Measurements from ENCODE around the gene UBP1. TPM values are rescaled to one million over a fixed set of nuclear protein-coding genes. Genes with fewer than 3 reads are reported as not detected.

Gene UBP1
- polyA plus RNA-seq, 1 of the 3 experiments (the other 2 are of a cell fraction): 45.5 TPM

- no peak for TF ChIP-seq FOXM1 (IDR thresholded peaks at IDR 0.05; ENCODE audit: low read depth)
- TF ChIP-seq FOSL2 (IDR thresholded peaks at IDR 0.05; ENCODE audit: borderline replicate concordance, low read depth): peak; percentile 92
These were observed 47.5 kb downstream of the UBP1 start (continued) for GRCh38 chr3:33392703-33393125.

GRCh38 chr3:33392144-33392543 is 48.1 kb downstream of the UBP1 start:
- H3K9me3 ChIP-seq: no peaks in the 10 kb centered on the region
- DNase-seq: no peak
- peaks cover 40% of the 10 kb centered on the region for H3K79me2 ChIP-seq (ENCODE audit: insufficient read depth)
- POLR2A ChIA-PET: no interaction called here
- no peaks in the 10 kb centered on the region for H3K9me2 ChIP-seq
- peak overlapping the region; percentile 36 to 95 for H3K27ac ChIP-seq (ENCODE audit: low read depth in 2 of 2, low read length in 1 of 2)
- H4K20me1 ChIP-seq (ENCODE audit: insufficient read depth): no peaks in the 10 kb centered on the region
- WGBS (ENCODE audit: low lambda C conversion rate): 97% methylated on average over 4 of the region's 4 CpGs
- TF ChIP-seq NFIC (IDR thresholded peaks at IDR 0.05; ENCODE audit: borderline replicate concordance): no peak
- TF ChIP-seq RAD21 (IDR thresholded peaks at IDR 0.05; ENCODE audit: low read length): no peak
- no peak for TF ChIP-seq POLR2AphosphoS5 (IDR thresholded peaks at IDR 0.05; ENCODE audit: low read depth, low read length)
- TF ChIP-seq USF1 (IDR thresholded peaks at IDR 0.05; ENCODE audit: borderline replicate concordance, low read depth): no peak
- no peak for TF ChIP-seq FOXM1 (IDR thresholded peaks at IDR 0.05; ENCODE audit: low read depth)
- TF ChIP-seq YY1 (IDR thresholded peaks at IDR 0.05; ENCODE audit: low read depth): no peak
- TF ChIP-seq JUND (IDR thresholded peaks at IDR 0.05): no peak
- no peak for TF ChIP-seq SMC3 (IDR thresholded peaks at IDR 0.05; ENCODE audit: low read depth, low read length)
- H3K36me3 ChIP-seq (replicated peaks in 1 of 2; ENCODE audit: control insufficient read depth in 1 of 2, insufficient read depth in 2 of 2, low read length in 1 of 2): peaks cover 72 to 86% of the 10 kb centered on the region in 2 experiments
- peak overlapping the region; percentile 24; the same call in 1 of the 2 replicates for H3K9ac ChIP-seq
- peaks cover 57% of the 10 kb centered on the region for H3F3A ChIP-seq (replicated peaks; ENCODE audit: insufficient read depth)
- no peaks in the 10 kb centered on the region for H3K27me3 ChIP-seq (ENCODE audit: insufficient read depth)
- peaks cover 10 to 48% of the 10 kb centered on the region in 2 experiments for H3K4me1 ChIP-seq (ENCODE audit: control insufficient read depth in 1 of 2, insufficient read depth in 2 of 2, low read depth in 1 of 2, low read length in 1 of 2)
- CTCF ChIA-PET: no interaction called here
- H3K4me3 ChIP-seq (ENCODE audit: low read depth in 2 of 2, low read length in 1 of 2): no peak overlapping the region
- peak overlapping the region; percentile 29; the same call in 1 of the 2 replicates for H3K4me2 ChIP-seq
- no peak overlapping the region for H2AFZ ChIP-seq (ENCODE audit: low read depth)

- WGBS (ENCODE audit: low lambda C conversion rate): 94% methylated on average over 8 of the region's 8 CpGs
- Histone ChIP-seq H3K27me3 (ENCODE audit: insufficient read depth) (no peaks in the 10 kb centered on the region), H3K79me2 (ENCODE audit: insufficient read depth) (peaks cover 42% of the 10 kb centered on the region), H3F3A (replicated peaks; ENCODE audit: insufficient read depth) (peaks cover 57% of the 10 kb centered on the region), H3K4me1 (ENCODE audit: control insufficient read depth in 1 of 2, insufficient read depth in 2 of 2, low read depth in 1 of 2, low read length in 1 of 2) (peaks cover 13 to 48% of the 10 kb centered on the region in 2 experiments), H3K4me2 (no peak overlapping the region), H3K27ac (ENCODE audit: low read depth in 2 of 2, low read length in 1 of 2) (peak overlapping the region in 1 of 2 experiments; percentile 95; a peak in 3 of 4 replicates), H3K9me3 (no peaks in the 10 kb centered on the region), H4K20me1 (ENCODE audit: insufficient read depth) (no peaks in the 10 kb centered on the region), H3K9ac (no peak overlapping the region), H2AFZ (ENCODE audit: low read depth) (no peak overlapping the region), H3K9me2 (no peaks in the 10 kb centered on the region), H3K4me3 (ENCODE audit: low read depth in 2 of 2, low read length in 1 of 2) (no peak overlapping the region), H3K36me3 (replicated peaks in 1 of 2; ENCODE audit: control insufficient read depth in 1 of 2, insufficient read depth in 2 of 2, low read length in 1 of 2) (peaks cover 72 to 85% of the 10 kb centered on the region in 2 experiments)
- no peak for TF ChIP-seq RFX5 (IDR thresholded peaks at IDR 0.05; ENCODE audit: low read length)
- TF ChIP-seq TCF12 (IDR thresholded peaks at IDR 0.05): no peak
- no peak for TF ChIP-seq FOSL2 (IDR thresholded peaks at IDR 0.05; ENCODE audit: borderline replicate concordance, low read depth)
- no peak for TF ChIP-seq RAD21 (IDR thresholded peaks at IDR 0.05; ENCODE audit: low read length)
- no peak for TF ChIP-seq SMC3 (IDR thresholded peaks at IDR 0.05; ENCODE audit: low read depth, low read length)
- TF ChIP-seq MEF2A (IDR thresholded peaks at IDR 0.05; ENCODE audit: borderline replicate concordance, low read depth): no peak
- no peak for TF ChIP-seq EP300 (IDR thresholded peaks at IDR 0.05; ENCODE audit: borderline replicate concordance in 1 of 2, low read depth in 1 of 2, low read length in 1 of 2)
- no peak for TF ChIP-seq USF1 (IDR thresholded peaks at IDR 0.05; ENCODE audit: borderline replicate concordance, low read depth)
- TF ChIP-seq SIN3A (IDR thresholded peaks at IDR 0.05; ENCODE audit: borderline replicate concordance, low read depth, low read length): no peak
- ChIA-PET POLR2A (no interaction called here), CTCF (interaction anchor here (1.7 to 3.1 kb wide), 2 partner anchors 19 to 260 kb away, joined by 8 to 11 read pairs; no protein-coding TSS in a partner anchor)
- no peak for DNase-seq
These were observed 48.8 kb downstream of the UBP1 start for GRCh38 chr3:33391255-33391995.
